Body of pancreas (tissue), 4 donors: ENCODE measurements around the gene FABP6. TPM values are rescaled to one million over a fixed set of nuclear protein-coding genes. Genes with fewer than 3 reads are reported as not detected.
A peak's percentile ranks its signal among the peaks of the same experiment; 100 is the strongest.

Experiments used
- ATAC-seq: fragments of 150-250 bp; one replicate; pipeline ENCODE4 v1.9.1; 2016
- DNase-seq, 4 donors: peaks; one replicate each; pipeline ENCODE4 v3.0.0-alpha.2; 2019
- H3K27ac ChIP-seq, 4 donors: fragments of 200-600 bp; sonication (generic); 1 replicate in 3 of 4; 2 replicates in 1 of 4; pipeline versions ENCODE4 v1.5.1 to v1.6.1; 2016 to 2019; ENCODE audit warnings: mild to moderate bottlenecking in 1 of 4, mixed read lengths in 1 of 4, moderate library complexity in 1 of 4
- H3K27me3 ChIP-seq, 2 donors: fragments of 200-600 bp; sonication (generic); one replicate each; pipeline ENCODE4 v1.6.0; 2016; ENCODE audit warnings: mild to moderate bottlenecking in 1 of 2
- H3K36me3 ChIP-seq, 2 donors: fragments of 200-600 bp; sonication (generic); replicated peaks in 1 of 2; 2 replicates each; pipeline ENCODE4 v1.5.1; 2016; ENCODE audit warnings: low read depth in 2 of 2; ENCODE audit not compliant: insufficient read depth in 1 of 2
- H3K4me1 ChIP-seq: fragments of 200-600 bp; sonication (generic); one replicate; pipeline ENCODE4 v1.6.0; 2016
- H3K4me3 ChIP-seq, 2 donors: fragments of 200-600 bp; sonication (generic); 1 replicate in 1 of 2; 2 replicates in 1 of 2; pipeline ENCODE4 v1.5.1; 2016 to 2019
- H3K9me3 ChIP-seq, 3 donors: fragments of 200-600 bp; sonication (generic); 1 replicate in 2 of 3; 2 replicates in 1 of 3; pipeline ENCODE4 v1.5.1; 2016
- CTCF ChIP-seq, 7 experiments: fragments of 450-650 bp in 4 of 7; fragments of 200-600 bp in 3 of 7; sonication (generic) in 3 of 7; IDR thresholded peaks; one replicate each; pipeline ENCODE4 v1.5.1; 2016 to 2019; ENCODE audit warnings: antibody characterized with exemption in 7 of 7
- POLR2A ChIP-seq, 3 donors: fragments of 450-650 bp; IDR thresholded peaks; one replicate each; pipeline ENCODE4 v1.6.1; 2016; ENCODE audit warnings: antibody characterized with exemption in 3 of 3, mild to moderate bottlenecking in 2 of 3
- WGBS, 2 donors: methylation state at CpG; one replicate each; pipeline ENCODE4 v1.1.5; 2017; 5-methylcytosine and 5-hydroxymethylcytosine counted together
- intact Hi-C: fragments of 100-400 bp; cut with DNase I; formaldehyde crosslinking; loops from one replicate; pipeline ENCODE4 v1.15.1; 2023
- total RNA-seq, 2 donors: library from RNA; depleted of rRNA; stranded (reverse); fragments of >200 nt; gene quantifications; one replicate each; pipeline ENCODE4 v1.1.0, GENCODE V29; 2016

The FABP6 gene
- total RNA-seq, 2 donors from 2014 or later, result not detected

- no peaks in the 10 kb centered on the region for H3K9me3 ChIP-seq
- H3K27ac ChIP-seq, result no peak overlapping the region
- no peaks in the 10 kb centered on the region for H3K4me1 ChIP-seq
- no peaks in the 10 kb centered on the region for H3K27me3 ChIP-seq
- intact Hi-C loops, result no loop called here
- no peak for TF ChIP-seq POLR2A (IDR thresholded peaks at IDR 0.05)
- no peak for TF ChIP-seq CTCF (IDR thresholded peaks at IDR 0.05)
- ATAC-seq, result no peak
- WGBS, 2 donors, result 91 to 94% methylated on average over 2 of the region's 2 CpGs
- H3K36me3 ChIP-seq, result no peaks in the 10 kb centered on the region
- no peak overlapping the region for H3K4me3 ChIP-seq
- no peak for DNase-seq
Measured at GRCh38 chr5:160227012-160227411, 2.3 kb upstream of the FABP6 start.

- DNase-seq (peak in 3 of 4 donors; percentile 13 to 51 (median 26)), ATAC-seq (peak; percentile 52)
Measured at GRCh38 chr5:160230686-160231527, 1.6 kb downstream of the FABP6 start.

GRCh38 chr5:160231783-160232342, 2.6 kb downstream of the FABP6 start:
- no peaks in the 10 kb centered on the region for H3K36me3 ChIP-seq
- no peaks in the 10 kb centered on the region for H3K27me3 ChIP-seq
- H3K4me3 ChIP-seq, result no peak overlapping the region
- DNase-seq (no peak), ATAC-seq (no peak)
- no peaks in the 10 kb centered on the region for H3K9me3 ChIP-seq
- intact Hi-C loops, result no loop called here
- H3K27ac ChIP-seq, result no peak overlapping the region
- TF ChIP-seq CTCF (IDR thresholded peaks at IDR 0.05) (no peak), POLR2A (IDR thresholded peaks at IDR 0.05) (no peak)
- H3K4me1 ChIP-seq, result no peaks in the 10 kb centered on the region
- 74 to 79% methylated on average over 10 of the region's 10 CpGs for WGBS, 2 donors

More at GRCh38 chr5:160230686-160231527, 1.6 kb downstream of the FABP6 start:
- TF ChIP-seq POLR2A (IDR thresholded peaks at IDR 0.05), result no peak
- TF ChIP-seq CTCF (IDR thresholded peaks at IDR 0.05), result no peak
- Histone ChIP-seq H3K4me1 (no peaks in the 10 kb centered on the region), H3K9me3 (no peaks in the 10 kb centered on the region), H3K27me3 (no peaks in the 10 kb centered on the region), H3K4me3 (no peak overlapping the region), H3K27ac (no peak overlapping the region), H3K36me3 (no peaks in the 10 kb centered on the region)
- 75 to 80% methylated on average over 6 to 9 of the region's 9 CpGs for WGBS, 2 donors
- intact Hi-C loops, result no loop called here

GRCh38 chr5:160233215-160233614, 3.9 kb downstream of the FABP6 start:
- no peaks in the 10 kb centered on the region for H3K27me3 ChIP-seq
- no peaks in the 10 kb centered on the region for H3K36me3 ChIP-seq
- intact Hi-C loops, result no loop called here
- TF ChIP-seq POLR2A (IDR thresholded peaks at IDR 0.05) (no peak), CTCF (IDR thresholded peaks at IDR 0.05) (no peak)
- no peak overlapping the region for H3K4me3 ChIP-seq
- no peak for ATAC-seq
- no peaks in the 10 kb centered on the region for H3K9me3 ChIP-seq
- no peak overlapping the region for H3K27ac ChIP-seq
- no peaks in the 10 kb centered on the region for H3K4me1 ChIP-seq
- no peak for DNase-seq
- 77 to 90% methylated on average over 5 of the region's 5 CpGs for WGBS, 2 donors
